DMS79 (cell line): ENCODE results near the gene GUCA2A.

ENCODE experiments used
- DNase-seq: peaks from one replicate; lab custom pipeline; 2025; lab: John Stamatoyannopoulos, UW

GUCA2A gene

DNA sequence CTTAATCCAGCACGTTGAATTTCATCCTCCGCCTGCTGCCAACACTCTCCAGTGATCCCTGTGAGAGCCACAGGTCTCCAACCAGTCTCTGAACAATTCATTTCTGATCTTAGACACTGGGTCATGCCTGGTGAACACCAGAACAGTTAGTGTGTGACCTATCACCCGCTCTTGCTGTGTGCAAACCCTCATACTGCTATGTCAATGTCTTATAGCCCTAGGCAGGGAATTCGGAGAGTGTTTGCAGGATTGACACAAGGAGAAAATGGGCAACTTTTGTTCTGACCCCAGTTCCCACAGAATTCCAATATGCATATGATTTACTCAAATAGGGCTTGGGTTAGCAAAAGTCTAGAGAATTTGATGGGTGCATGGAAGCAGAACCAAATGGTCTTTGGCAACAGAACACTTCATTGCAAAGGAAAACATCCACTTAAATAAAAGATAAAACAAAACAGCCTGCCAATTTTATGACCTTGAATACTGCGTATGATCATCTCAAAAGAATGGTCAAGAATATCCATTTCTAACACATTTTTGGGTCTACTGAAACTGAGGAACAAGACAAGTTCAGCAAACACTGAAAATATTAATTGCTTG, 34.4 kb downstream of the GUCA2A start:
- no peak for DNase-seq

DNA sequence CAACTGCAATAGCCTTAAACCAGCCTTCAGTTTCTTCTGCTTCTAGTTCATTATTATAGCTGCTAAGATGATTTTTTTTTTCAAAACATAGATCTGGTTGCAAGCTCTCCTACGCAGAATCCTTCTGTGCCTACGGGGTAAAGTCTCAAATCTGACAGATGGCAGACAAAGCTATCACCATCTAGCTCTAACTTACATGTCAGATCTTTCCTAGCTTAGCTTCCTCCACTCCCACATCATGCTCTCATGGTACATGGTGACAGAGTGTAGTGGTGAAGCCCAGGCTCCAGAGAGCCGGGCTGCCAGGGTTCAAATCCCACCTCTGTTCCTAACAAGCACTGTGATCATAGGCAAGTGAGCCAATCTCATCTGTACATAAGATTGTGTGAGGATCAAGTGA, 35.6 kb downstream of the GUCA2A start:
- DNase-seq, result no peak

DNA sequence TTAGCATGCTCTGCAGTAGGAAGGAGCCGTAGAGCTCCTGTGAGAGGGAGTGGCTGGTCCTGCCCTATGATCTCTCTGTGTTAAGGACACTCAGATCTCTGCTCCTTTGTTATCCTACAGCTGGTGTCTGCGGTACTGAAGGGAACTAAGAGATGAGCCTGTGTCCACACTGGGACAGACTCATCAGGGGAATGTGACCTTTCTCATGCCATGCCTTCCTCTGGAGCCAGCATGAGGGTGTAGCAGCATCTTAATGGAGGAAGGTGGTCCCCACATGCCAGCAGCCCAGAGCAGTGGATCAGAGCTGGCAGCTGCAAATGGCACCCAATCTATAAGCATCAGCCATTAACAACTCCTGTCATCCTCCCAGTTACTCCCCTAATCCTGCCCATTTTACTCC, 36.0 kb downstream of the GUCA2A start:
- no peak for DNase-seq

DNA sequence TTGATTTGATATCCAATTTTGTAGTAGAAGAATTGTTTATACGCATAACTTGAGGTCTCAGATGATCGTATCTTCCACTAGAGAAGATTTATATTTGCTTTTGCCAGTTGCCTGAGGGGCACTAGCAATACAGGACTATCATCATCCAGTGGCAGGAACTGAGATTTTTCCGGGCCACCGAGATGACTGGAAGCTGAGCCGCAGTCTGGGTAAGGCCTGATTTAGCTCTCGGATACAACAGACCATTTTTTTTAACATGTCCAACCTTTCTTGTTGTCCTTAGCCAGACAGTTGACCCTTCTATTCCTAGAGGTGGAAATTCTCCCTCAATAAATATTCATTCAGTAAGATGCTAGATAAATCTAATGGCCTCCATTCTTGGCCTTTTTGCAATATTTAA, 36.8 kb downstream of the GUCA2A start:
- DNase-seq, result no peak

DNA sequence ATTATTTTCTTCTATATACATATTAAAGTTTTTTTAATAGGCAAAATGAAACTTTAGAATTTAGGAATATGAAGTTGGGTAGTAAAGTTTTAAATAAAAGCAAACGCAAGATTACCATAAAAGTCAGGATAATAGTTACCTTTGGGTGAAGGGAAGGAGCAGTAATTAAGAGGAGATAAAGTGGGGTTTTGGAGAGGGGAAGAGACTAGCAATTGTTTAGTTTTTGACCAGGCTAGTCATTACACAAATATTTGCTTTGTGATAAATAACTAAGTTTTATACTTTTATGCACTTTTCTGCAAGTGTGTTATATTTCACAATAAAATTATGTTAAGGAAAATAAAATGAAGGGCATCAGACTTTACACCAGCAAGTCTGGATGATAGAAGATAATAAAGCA, 39.0 kb downstream of the GUCA2A start:
- no peak for DNase-seq

DNA sequence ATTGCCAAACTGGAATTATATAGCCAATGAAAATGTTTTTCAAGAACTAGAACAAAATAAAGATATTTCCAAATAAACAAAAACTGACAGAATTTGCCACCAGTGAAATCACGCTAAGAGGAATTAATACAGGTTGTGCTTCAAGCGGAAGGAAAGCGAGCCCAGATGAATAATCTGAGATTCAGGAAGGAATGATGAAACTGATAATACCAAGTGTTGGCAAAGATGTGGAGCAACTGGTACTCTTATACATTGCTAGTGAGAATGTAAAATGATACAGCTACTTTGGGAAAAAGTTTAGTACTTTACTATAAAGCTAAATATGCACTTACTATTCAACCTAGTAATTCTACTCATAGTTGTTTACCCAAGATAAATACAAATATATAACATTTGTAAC, 42.1 kb downstream of the GUCA2A start:
- DNase-seq, result no peak

DNA sequence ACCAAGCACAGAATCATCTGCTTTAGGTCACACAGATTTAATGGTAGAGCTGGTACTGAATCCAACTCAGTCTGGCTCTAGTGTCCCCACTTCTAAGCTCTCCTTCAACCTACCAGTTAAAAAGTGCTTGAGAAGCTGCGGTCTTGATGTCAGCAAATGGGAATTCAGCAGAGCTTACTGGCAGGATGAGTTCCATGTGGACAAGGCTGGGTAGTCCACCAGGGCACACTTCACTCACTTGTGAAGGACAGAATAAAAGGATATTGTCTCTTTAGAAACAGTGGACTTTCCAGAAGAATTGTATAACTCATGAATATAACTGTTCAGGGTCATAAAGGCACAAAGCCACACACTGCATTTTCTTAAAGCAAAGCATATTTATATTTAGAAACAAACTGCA, 46.4 kb downstream of the GUCA2A start:
- DNase-seq, result no peak

DNA sequence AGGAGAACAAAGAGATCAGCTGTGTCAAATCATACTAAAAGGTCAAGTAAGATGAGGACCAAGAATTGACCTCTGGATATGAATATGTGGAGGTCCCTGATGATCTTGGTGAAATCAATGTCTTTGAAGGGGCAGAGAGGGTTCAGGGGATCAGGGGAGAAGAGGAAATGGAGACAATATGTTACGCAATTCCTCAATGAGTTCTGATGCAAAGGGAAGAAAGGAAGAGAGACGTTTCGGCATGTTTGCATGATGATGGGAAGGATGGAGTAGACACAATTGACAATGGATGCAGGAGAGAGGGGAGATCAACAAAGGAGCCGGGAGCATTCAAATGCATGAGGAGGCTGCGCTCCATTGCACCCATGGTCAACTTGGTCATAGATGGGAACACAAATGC, 47.3 kb downstream of the GUCA2A start:
- no peak for DNase-seq

DNA sequence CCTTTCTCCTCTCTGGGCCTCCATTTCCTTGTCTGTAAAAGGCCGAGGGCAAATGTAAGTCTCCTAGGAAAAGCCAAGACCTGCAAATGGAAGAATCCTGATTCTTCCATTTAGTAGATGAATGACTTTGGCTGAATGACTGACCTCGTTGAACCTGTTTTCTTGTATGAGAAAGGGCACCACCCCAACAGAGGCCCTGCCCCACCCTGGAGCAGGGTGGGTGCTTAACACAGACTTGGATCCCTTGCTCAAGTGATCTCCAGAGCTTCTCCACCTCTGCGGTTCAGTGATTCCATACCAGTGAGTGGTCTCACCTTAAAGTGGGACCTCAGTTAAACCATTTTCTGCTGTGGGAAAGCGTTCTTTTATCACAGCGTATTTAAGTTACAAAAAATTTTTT, 50.3 kb downstream of the GUCA2A start:
- no peak for DNase-seq
